Mammary microvascular endothelial cell (primary cell): Measurements from ENCODE around the gene CCDC24. TPM values are rescaled to one million over a fixed set of nuclear protein-coding genes. Genes with fewer than 3 reads are reported as not detected.

ENCODE experiments used
- total RNA-seq: library from RNA; depleted of rRNA; stranded (reverse); fragments of >200 nt; gene quantifications from 2 replicates; pipeline ENCODE4 v1.2.3, GENCODE V29; 2015

Gene CCDC24
- total RNA-seq, result 0.80 and 0.89 TPM in 2 replicates

GRCh38 chr1:43991476-43992231 is at the start of gene CCDC24:
Gene CCDC24, plus strand, starts transcription at chr1:43991599. Its CDS starts 280 bp downstream, at chr1:43991879.

GRCh38 chr1:43946236-43947060 is 45.0 kb upstream of the CCDC24 start, which contains the start of gene IPO13:
Gene IPO13, plus strand, starts transcription at chr1:43946950. Its CDS starts 651 bp downstream, at chr1:43947601.

GRCh38 chr1:43969746-43970466 is 21.5 kb upstream of the CCDC24 start, which contains the start of gene DPH2:
Gene DPH2, plus strand, starts transcription at chr1:43970010. Its CDS starts 166 bp downstream, at chr1:43970176.

GRCh38 chr1:43974443-43975248 is 16.8 kb upstream of the CCDC24 start, which contains the start of gene ATP6V0B:
Gene ATP6V0B, plus strand, starts transcription at chr1:43974960. Its CDS starts 81 bp downstream, at chr1:43975041.

GRCh38 chr1:43978551-43979260 is 12.7 kb upstream of the CCDC24 start, which contains the start of gene B4GALT2:
Gene B4GALT2, plus strand, starts transcription at chr1:43979210. Its CDS starts 1,951 bp downstream, at chr1:43981161.

GRCh38 chr1:44031252-44032169 is 40.1 kb downstream of the CCDC24 start, which contains the start of gene SLC6A9:
Gene SLC6A9, minus strand, starts transcription at chr1:44031462. Its CDS starts 7,185 bp downstream, at chr1:44024277.

Other genes starting within 250 kb of the CCDC24 start
- 0.05 TPM in 1 of 2 replicates, not detected in the other for gene ARTN, start 57.8 kb upstream of the CCDC24 start, total RNA-seq
- gene IPO13, start 44.6 kb upstream of the CCDC24 start, total RNA-seq, result 15.9 and 18.8 TPM in 2 replicates
- gene DPH2, start 21.6 kb upstream of the CCDC24 start, total RNA-seq, result 34.6 and 49.1 TPM in 2 replicates
- 129 and 147 TPM in 2 replicates for gene ATP6V0B, start 16.6 kb upstream of the CCDC24 start, total RNA-seq
- gene B4GALT2, start 12.4 kb upstream of the CCDC24 start, total RNA-seq, result 92.8 and 105 TPM in 2 replicates
- gene SLC6A9, start 39.9 kb downstream of the CCDC24 start, total RNA-seq, result 0.07 and 5.6 TPM in 2 replicates
- gene KLF17, start 127.2 kb downstream of the CCDC24 start, total RNA-seq, result not detected in 2 replicates
- gene KLF18, start 150.0 kb downstream of the CCDC24 start, total RNA-seq, result not detected in 2 replicates
- 34.8 and 40.1 TPM in 2 replicates for gene DMAP1, start 221.9 kb downstream of the CCDC24 start, total RNA-seq